ENCODE measurements around the gene MRM3.

DNA sequence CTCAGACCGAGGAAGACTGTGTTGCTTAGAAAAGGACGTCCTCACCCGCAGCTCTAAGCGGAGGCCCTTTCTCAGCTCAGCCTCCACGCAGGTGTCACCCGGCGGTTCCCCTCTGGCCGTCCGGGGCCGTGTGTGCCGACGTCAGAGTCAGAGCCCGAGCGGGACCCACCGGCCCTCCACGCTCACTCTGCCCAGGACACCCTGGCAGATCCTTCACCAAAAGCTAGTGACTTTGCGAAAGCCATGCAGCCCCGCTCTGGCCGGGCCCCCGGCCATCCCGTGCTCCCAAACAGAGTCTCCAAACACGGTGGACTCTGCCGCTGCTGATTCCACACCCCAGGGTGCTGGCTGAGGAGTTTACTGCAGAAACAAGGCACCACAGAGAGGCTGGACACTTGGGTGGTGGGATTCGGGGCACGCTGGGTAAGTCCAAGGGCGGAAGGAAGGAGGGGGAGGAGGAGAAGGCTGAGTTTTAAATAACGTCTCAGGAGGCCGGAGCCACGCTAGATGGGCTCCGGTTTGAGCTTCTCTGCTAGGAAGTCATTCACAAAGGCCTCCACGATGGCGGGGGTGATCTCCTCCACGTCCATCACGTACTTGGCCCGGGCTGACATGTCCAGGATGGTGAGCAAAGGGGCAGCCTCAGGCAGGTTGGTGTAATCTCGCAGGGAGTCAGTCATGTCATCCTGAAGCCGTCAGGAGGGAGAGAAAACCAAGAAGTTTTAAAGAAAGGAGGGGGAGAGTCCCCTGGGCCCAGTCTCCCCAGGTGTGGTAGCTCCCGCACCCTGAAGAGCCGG, 18.5 kb downstream of the MRM3 start:
- TF ChIP-seq POLR2AphosphoS5 (IDR thresholded peaks at IDR 0.05), result no peak
- TF ChIP-seq, protein P1, sequence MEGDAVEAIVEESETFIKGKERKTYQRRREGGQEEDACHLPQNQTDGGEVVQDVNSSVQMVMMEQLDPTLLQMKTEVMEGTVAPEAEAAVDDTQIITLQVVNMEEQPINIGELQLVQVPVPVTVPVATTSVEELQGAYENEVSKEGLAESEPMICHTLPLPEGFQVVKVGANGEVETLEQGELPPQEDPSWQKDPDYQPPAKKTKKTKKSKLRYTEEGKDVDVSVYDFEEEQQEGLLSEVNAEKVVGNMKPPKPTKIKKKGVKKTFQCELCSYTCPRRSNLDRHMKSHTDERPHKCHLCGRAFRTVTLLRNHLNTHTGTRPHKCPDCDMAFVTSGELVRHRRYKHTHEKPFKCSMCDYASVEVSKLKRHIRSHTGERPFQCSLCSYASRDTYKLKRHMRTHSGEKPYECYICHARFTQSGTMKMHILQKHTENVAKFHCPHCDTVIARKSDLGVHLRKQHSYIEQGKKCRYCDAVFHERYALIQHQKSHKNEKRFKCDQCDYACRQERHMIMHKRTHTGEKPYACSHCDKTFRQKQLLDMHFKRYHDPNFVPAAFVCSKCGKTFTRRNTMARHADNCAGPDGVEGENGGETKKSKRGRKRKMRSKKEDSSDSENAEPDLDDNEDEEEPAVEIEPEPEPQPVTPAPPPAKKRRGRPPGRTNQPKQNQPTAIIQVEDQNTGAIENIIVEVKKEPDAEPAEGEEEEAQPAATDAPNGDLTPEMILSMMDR (IDR thresholded peaks at IDR 0.05), result no peak
- no peak for TF ChIP-seq POLR2A (IDR thresholded peaks at IDR 0.05)
